Measurements from ENCODE around the gene TRIM40. TPM values are rescaled to one million over a fixed set of nuclear protein-coding genes. Genes with fewer than 3 reads are reported as not detected.
"Not testable (repeated sequence)": the region's sequence is repeated elsewhere in the genome, so short reads cannot be mapped to it uniquely, and the experiment has no call there.

TRIM40 gene
- total RNA-seq, 1 donor from 2014 or later = not detected

DNA sequence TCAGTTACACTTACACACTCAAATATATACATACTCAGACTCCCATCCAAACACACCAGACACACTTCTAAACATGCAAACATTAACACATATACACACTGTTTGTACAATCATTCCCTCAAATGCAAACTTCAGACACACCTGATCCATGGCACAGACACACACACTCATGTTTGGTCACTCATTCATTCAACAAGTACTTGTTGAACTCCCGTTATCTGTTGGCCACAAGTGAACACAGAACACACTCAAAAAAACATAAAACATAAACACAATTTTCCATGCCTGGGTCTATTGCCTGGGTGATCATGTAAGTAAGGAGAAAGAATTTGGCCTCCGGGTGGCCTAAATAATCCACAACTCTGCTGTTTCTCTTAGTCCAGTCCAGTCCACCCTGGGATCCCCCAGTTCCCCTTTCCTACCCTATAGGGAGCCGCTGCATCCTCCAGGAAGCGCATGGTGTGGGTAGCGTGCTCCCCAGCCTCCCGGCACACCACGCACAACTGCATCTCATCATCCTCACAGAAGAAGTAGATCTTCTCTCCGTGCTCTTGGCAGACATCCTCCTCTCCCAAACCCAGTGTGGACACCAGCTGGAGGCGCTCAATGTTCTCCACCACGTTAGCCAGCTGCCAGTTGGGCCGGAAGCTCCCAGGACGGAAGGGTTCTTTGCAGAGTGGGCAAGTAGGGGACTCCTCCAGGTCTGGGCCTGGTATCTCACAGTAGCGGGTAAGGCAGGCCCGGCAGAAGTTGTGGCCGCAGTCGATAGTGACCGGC lies 24.3 kb downstream of the TRIM40 start:
- Mint-ChIP-seq H3K27me3 (no peaks in the 10 kb centered on the region), H3K4me1 (peaks cover 32% of the 10 kb centered on the region), H3K9me3 (no peaks in the 10 kb centered on the region), H3K4me3 (no peak overlapping the region), H3K36me3 (ENCODE audit: low read depth) (no peaks in the 10 kb centered on the region), H3K27ac (no peak overlapping the region)
- no peak for DNase-seq
- intact Hi-C loops (cut with micrococcal nuclease) = no loop called here

DNA sequence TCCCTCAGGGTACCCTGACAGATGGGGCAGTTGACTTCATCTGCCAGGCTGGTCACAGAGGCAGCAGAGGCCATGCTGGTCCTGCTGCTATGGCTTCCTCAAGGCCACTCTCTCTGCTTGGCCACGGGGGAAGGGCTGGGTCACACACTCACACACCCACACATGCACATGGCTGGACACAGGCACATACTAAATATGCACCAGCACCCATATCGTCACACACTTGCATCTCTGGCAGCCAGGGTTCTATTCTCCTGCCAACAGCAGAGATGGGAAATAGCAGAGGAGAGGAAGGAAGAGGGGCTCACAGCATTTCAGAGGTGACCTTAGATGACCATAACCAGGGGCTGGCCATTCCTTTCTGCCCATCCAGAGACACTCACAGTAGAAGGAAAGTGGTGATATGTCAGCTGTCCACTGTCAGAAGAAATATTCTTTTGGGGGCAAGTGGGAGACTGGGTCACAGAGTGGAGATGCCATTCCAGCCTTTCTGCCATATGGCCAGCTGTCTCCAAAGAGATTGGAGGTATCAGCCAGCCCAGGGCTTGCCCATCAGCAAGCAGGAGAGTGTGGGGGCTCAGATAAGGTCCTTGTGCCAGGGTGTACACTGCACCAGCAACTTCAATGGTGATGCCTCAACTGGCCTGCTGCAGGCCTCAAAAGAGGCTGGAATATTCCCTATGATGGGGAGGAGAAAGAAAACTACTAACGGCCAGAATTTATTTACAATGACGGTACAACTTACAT lies 25.0 kb downstream of the TRIM40 start, which contains the start of gene TRIM10:
TSS of gene TRIM10 (minus strand) at position 427 of the 747 bp plus-strand sequence. CDS start at position 74, 353 bp downstream.
- Mint-ChIP-seq H3K36me3 (ENCODE audit: low read depth) (no peaks in the 10 kb centered on the region), H3K4me1 (peaks cover 35% of the 10 kb centered on the region), H3K27ac (no peak within 1 kb of the TSS), H3K9me3 (no peaks in the 10 kb centered on the region), H3K4me3 (no peak within 1 kb of the TSS), H3K27me3 (no peaks in the 10 kb centered on the region)
- intact Hi-C loops (cut with micrococcal nuclease) = no loop called here
- DNase-seq = no peak

DNA sequence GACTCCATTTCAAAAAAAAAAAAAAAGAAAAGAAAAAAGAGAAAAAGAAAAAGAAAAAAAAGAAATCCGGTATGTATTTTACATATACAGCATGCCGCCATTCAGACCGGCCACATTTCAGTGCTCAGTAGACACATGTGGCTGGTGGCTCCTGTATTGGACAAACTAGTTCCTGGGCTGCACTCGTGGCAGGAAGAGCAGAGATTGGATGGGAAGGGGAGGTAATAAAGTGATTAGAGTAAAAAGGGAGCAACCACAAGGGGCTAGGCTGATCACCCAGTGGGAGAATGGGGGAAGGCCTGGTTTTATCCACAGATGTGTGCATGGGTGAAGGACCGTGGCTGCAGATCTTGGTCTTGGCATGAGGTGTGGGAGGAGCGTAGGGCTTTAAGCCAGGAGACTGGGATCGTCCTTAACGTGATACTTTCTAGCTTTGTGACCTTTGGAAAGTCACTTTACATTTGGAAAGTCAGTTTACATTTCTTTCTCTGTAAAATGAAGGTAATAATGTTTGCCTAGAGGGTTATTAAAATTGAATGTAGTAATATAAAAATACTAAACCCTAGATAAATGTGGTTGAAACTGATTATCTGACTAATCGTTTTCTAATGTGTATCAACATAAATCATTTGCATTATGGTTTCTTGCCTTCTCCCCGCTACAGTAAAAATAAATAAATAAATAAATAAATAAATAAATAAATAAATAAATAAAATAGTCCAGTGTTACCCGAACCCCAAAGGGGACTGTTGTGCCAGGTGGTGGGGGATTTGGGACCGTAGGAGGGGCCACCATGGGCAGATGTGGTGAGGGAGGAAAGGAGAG lies 26.5 kb downstream of the TRIM40 start:
- DNase-seq = no peak
- Mint-ChIP-seq H3K27ac (peak overlapping the region; percentile 1), H3K4me1 (peaks cover 43% of the 10 kb centered on the region), H3K27me3 (no peaks in the 10 kb centered on the region), H3K9me3 (no peaks in the 10 kb centered on the region), H3K4me3 (peak overlapping the region; percentile 47), H3K36me3 (ENCODE audit: low read depth) (no peaks in the 10 kb centered on the region)
- intact Hi-C loops (cut with micrococcal nuclease) = no loop called here

DNA sequence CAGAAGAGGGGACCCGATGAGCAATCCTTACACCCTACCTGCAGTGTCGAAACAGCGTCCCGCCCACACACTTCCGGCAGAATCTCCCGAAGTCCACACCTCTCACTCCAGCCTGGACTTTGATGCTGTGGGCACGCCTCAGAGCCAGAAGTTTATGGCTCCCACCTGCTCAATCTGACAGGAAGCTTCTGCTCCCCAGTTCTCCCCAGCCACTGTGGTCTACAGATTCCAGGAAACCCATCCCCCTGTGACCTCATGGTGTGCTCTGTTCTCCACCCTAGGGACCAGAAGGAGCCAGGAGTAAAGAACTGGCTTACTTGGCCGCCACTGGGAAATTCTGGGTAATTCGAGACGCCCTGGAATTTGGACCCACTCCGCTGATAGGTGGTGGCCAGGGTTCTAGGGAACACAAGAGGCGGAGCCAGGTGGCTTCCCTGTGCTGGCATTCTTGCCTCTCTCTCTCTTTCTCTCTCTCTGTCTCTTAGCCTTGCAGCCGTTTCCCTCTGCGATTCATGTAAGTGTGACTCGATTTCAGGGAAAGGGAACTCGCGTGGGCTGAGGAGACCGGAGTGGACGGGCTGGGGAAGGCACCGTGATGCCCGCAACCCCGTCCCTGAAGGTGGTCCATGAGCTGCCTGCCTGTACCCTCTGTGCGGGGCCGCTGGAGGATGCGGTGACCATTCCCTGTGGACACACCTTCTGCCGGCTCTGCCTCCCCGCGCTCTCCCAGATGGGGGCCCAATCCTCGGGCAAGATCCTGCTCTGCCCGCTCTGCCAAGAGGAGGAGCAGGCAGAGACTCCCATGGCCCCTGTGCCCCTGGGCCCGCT lies 27.4 kb downstream of the TRIM40 start, which contains the start of gene TRIM15:
TSS of gene TRIM15 (plus strand) at position 457 of the 828 bp plus-strand sequence. CDS start at position 596, 139 bp downstream.
- peak within 1 kb of the TSS; percentile 63 for H3K27ac Mint-ChIP-seq
- peaks cover 46% of the 10 kb centered on the region for H3K4me1 Mint-ChIP-seq
- H3K4me3 Mint-ChIP-seq = peak within 1 kb of the TSS; percentile 47

DNA sequence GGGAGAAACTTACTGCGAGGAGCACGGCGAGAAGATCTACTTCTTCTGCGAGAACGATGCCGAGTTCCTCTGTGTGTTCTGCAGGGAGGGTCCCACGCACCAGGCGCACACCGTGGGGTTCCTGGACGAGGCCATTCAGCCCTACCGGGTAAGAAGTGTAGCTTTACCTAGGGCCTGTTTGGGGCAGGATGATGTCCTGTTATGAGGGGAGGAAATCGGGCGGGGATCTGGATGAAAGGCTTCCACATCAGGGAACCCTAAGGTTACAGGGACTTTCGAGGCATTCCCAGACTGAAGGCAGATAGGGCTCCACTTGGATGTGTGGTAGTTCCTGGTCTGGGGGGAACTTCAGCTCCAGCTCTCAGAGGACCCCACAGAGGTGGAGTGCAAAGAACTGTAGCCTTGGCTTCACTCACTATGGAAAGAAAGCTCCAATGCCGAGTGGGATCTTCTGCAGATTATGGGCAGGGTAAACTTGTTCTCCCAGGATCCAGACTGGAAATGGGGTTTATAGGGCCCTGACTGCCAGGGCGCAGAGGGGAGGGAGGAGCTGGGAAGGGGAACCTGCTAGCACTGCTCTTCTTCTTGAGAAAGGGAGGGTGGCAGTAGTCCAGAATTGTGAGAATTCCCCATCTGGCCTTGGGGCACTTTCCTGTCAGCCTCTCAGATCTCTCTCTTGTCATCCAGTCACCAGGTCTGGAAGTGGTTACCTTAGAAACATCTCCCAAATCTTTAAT lies 28.1 kb downstream of the TRIM40 start:
- no peak for DNase-seq
- Mint-ChIP-seq H3K4me3 (no peak overlapping the region), H3K36me3 (ENCODE audit: low read depth) (no peaks in the 10 kb centered on the region), H3K27ac (no peak overlapping the region), H3K9me3 (no peaks in the 10 kb centered on the region), H3K4me1 (peaks cover 43% of the 10 kb centered on the region), H3K27me3 (no peaks in the 10 kb centered on the region)
- intact Hi-C loops (cut with micrococcal nuclease) = no loop called here

More for the DNA sequence above, 27.4 kb downstream of the TRIM40 start, which contains the start of gene TRIM15:
- intact Hi-C loops (cut with micrococcal nuclease) = no loop called here
- H3K9me3 Mint-ChIP-seq = no peaks in the 10 kb centered on the region
- H3K36me3 Mint-ChIP-seq (ENCODE audit: low read depth) = no peaks in the 10 kb centered on the region
- H3K27me3 Mint-ChIP-seq = no peaks in the 10 kb centered on the region
- DNase-seq = peak; percentile 82

DNA sequence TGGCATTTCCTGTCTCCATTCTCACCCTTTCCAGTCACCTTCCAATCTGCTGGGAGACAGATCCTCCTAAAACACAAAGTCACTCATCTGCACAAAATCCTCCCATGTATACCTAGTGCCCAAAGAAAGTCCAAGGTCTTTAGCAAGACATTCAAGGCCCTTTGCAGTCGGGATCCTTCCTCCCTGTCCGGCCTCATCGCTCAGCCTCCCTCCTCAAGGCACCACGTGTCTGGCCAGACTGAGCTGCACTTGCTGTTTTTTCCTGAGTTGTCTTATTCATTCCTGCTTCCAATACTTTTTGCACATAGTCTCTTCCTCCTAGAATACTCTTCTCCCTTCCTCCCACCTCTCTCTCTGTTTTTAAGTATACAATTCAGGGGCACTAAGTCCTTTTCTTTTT lies 28.8 kb downstream of the TRIM40 start:
- Mint-ChIP-seq H3K9me3 (no peaks in the 10 kb centered on the region), H3K27ac (peak overlapping the region; percentile 48), H3K4me1 (peaks cover 42% of the 10 kb centered on the region), H3K36me3 (ENCODE audit: low read depth) (no peaks in the 10 kb centered on the region), H3K4me3 (no peak overlapping the region), H3K27me3 (no peaks in the 10 kb centered on the region)
- no peak for DNase-seq
- intact Hi-C loops (cut with micrococcal nuclease) = no loop called here

DNA sequence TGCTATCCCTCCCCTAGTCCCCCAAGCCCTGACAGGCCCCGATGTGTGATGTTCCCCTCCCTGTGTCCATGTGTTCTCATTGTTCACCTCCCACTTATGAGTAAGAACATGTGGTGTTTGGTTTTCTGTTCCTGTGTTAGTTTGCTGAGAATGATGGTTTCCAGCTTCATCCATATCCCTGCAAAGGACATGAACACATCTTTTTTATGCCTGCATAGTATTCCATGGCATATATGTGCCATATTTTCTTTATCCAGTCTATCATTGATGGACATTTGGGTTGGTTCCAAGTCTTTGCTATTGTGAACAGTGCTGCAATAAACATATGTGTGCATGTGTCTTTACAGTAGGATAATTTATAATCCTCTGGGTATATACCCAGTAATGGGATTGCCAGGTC lies 29.3 kb downstream of the TRIM40 start:
- H3K27me3 Mint-ChIP-seq; DNase-seq; H3K4me3 Mint-ChIP-seq; intact Hi-C loops (cut with micrococcal nuclease); H3K27ac Mint-ChIP-seq; H3K9me3 Mint-ChIP-seq; H3K36me3 Mint-ChIP-seq (ENCODE audit: low read depth): not testable (repeated sequence)
- H3K4me1 Mint-ChIP-seq = peaks cover 44% of the 10 kb centered on the region

DNA sequence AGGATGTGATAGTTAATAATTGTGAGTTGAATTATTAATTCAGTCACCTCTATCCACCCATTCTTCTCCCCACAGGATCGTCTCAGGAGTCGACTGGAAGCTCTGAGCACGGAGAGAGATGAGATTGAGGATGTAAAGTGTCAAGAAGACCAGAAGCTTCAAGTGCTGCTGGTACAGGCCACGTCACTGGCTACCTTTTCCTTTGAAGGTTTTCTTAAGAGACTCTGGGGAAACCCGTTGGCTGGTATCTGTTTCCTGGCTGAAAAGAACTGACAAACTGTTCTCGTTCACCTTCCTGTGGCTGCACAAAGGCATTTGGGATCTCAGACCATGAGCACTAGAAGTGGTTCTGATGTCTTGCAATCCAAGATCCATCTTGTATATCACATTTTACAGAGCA lies 31.2 kb downstream of the TRIM40 start:
- intact Hi-C loops (cut with micrococcal nuclease) = no loop called here
- H3K27me3 Mint-ChIP-seq = peaks cover 16% of the 10 kb centered on the region

DNA sequence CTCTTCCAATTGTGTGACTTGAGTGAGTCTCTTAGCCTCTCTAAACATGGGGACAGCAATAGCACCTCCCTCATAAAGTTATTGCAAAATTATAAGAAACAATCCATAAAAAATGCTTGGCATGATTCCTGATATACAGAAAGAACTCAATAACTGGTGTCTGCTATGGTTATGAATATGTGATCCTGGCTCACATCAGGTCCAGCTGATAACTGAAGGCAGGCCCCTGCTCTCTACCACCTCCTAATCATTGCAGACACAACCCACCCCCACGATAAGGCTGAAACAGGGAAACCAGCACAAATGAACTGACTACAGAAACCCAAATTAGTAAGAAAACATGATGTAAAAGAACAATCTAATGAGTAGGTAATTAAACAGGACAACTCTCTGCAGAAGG lies 32.8 kb downstream of the TRIM40 start:
- peaks cover 26% of the 10 kb centered on the region for H3K27me3 Mint-ChIP-seq
- H3K9me3 Mint-ChIP-seq = no peaks in the 10 kb centered on the region
- H3K27ac Mint-ChIP-seq = no peak overlapping the region
- intact Hi-C loops (cut with micrococcal nuclease) = no loop called here
- no peak overlapping the region for H3K4me3 Mint-ChIP-seq
- no peaks in the 10 kb centered on the region for H3K36me3 Mint-ChIP-seq (ENCODE audit: low read depth)
- DNase-seq = no peak
- peaks cover 33% of the 10 kb centered on the region for H3K4me1 Mint-ChIP-seq

More for the DNA sequence above, 31.2 kb downstream of the TRIM40 start:
- Mint-ChIP-seq H3K4me3 (peak overlapping the region; percentile 46), H3K36me3 (ENCODE audit: low read depth) (no peaks in the 10 kb centered on the region), H3K27ac (peak overlapping the region; percentile 34), H3K4me1 (peaks cover 46% of the 10 kb centered on the region), H3K9me3 (no peaks in the 10 kb centered on the region)
- peak; percentile 82 for DNase-seq

DNA sequence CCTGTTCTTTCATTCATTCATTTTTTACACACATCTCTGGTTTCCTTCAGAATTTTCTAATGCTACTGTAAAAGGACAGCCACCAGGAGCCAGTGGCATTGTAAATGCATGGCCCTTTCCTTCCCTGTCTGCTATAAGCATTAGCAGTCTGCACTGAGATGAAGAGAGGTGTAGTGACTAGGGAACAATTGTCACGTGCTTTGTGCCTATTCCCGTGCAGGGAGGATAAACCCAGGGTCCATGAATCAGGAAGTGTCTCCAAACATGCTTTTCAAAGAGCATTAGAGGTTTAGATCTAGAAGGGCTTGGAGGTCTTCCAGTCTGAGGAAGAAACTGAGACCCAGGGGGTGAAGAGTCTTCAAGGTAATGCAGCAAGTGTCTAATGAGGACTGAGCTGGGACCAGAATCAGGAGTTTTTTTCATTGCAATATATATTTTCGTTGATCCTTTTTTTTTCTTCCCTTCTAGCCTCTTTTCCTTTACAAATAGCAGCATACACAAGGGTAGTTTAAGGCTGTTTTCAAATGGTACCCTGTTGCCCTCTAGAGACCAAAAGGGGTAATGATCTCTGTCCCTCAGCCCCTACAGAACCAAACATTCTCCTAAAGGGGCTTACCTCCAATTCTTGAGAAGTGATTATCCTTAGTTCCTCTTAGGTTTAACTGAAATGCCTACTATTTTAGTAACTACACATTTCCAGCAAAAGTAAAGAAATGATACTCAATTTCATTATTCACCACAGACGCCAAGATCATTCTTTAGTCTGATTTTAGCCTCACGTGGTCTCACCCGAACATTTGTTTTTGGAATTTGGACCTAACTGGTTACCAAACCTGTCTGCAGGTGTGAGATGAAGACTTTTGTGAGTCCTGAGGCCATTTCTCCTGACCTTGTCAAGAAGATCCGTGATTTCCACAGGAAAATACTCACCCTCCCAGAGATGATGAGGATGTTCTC lies 34.0 kb downstream of the TRIM40 start:
- Mint-ChIP-seq H3K9me3 (no peaks in the 10 kb centered on the region), H3K27me3 (peaks cover 30% of the 10 kb centered on the region), H3K27ac (no peak overlapping the region), H3K36me3 (ENCODE audit: low read depth) (no peaks in the 10 kb centered on the region), H3K4me3 (no peak overlapping the region), H3K4me1 (peaks cover 29% of the 10 kb centered on the region)
- intact Hi-C loops (cut with micrococcal nuclease) = loop anchor here (1.0 to 2.0 kb wide), 4 partner anchors 39 to 321 kb away; partner anchors contain the start of gene PPP1R11
- peak; percentile 81 for DNase-seq

DNA sequence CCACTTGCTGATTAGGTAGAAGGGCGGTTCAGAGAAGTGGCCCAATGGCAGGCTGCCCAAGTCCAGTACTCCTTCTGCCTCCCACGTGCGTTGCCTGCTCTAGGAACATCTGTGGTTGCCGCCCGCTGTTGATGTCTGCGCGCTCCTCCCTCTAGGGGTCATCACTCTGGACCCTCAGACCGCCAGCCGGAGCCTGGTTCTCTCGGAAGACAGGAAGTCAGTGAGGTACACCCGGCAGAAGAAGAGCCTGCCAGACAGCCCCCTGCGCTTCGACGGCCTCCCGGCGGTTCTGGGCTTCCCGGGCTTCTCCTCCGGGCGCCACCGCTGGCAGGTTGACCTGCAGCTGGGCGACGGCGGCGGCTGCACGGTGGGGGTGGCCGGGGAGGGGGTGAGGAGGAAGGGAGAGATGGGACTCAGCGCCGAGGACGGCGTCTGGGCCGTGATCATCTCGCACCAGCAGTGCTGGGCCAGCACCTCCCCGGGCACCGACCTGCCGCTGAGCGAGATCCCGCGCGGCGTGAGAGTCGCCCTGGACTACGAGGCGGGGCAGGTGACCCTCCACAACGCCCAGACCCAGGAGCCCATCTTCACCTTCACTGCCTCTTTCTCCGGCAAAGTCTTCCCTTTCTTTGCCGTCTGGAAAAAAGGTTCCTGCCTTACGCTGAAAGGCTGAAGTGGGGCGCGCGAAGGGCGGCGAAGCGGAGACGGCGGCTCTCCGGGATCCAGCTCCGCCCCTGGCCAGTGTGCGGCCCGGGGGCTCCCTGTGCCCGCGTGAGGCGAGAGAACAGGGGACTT lies 35.9 kb downstream of the TRIM40 start:
- peak overlapping the region; percentile 17 for H3K4me3 Mint-ChIP-seq
- no peaks in the 10 kb centered on the region for H3K9me3 Mint-ChIP-seq
- no peak for DNase-seq
- H3K4me1 Mint-ChIP-seq = peaks cover 25% of the 10 kb centered on the region
- H3K27ac Mint-ChIP-seq = no peak overlapping the region
- peaks cover 49% of the 10 kb centered on the region for H3K27me3 Mint-ChIP-seq
- intact Hi-C loops (cut with micrococcal nuclease) = loop anchor here (2.0 kb wide), 1 partner anchor 323 kb away; no protein-coding TSS in a partner anchor
- H3K36me3 Mint-ChIP-seq (ENCODE audit: low read depth) = no peaks in the 10 kb centered on the region

Data from activated CD4-positive, alpha-beta T cell treated with anti-CD3 and anti-CD28 coated beads, Interleukin-2, amount 10 ng/mL, durations not matched to agents 24 days and 14 days (primary cell).